NCI-H1417 (cell line): ENCODE measurements around the gene PAX5.

ENCODE experiments used
- DNase-seq, 3 experiments: peaks; one replicate each; lab custom pipeline; 2025; lab: John Stamatoyannopoulos, UW

The PAX5 gene

GRCh38 chr9:36902861-36903524, 131.1 kb downstream of the PAX5 start:
- no peak for DNase-seq

GRCh38 chr9:36902080-36902716, 131.9 kb downstream of the PAX5 start:
- no peak for DNase-seq

DNA sequence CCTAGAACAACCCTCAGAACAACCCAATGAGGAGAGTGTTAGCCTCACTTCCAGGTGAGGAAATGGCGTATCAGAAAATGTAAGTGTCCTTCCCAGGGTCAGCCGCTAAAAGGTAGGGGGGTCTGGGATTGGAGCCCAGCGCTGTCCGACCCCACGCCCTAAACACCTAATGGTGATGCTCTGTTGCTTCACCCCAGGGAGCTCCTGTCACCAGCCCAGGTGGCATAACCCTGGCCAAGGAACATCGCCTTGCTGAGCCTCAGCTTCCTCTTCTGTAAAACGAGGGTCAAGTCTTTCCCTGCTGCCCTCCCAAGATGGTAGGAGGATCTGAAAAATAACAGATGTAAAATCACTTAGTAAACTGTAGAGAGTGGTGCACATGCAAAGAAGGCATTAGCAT, 132.5 kb downstream of the PAX5 start:
- no peak for DNase-seq

DNA sequence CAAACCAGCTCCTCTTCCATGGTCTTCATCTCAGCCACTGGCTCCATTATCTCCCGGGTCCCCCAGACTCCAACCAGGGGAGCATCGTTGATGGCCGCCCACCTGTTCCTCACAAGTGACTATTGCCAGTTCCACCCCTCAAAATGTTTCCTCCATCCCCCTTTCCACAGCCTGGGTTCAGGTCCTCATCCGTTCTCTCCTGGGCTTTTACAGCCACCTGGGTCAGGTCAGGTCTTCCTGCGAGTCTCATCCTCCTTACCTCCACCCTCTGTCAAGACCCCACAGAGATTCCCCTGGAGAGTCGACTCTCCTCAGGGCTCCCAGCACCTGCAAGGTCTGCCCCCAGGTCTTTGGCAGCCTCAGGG, 133.2 kb downstream of the PAX5 start:
- DNase-seq = no peak

DNA sequence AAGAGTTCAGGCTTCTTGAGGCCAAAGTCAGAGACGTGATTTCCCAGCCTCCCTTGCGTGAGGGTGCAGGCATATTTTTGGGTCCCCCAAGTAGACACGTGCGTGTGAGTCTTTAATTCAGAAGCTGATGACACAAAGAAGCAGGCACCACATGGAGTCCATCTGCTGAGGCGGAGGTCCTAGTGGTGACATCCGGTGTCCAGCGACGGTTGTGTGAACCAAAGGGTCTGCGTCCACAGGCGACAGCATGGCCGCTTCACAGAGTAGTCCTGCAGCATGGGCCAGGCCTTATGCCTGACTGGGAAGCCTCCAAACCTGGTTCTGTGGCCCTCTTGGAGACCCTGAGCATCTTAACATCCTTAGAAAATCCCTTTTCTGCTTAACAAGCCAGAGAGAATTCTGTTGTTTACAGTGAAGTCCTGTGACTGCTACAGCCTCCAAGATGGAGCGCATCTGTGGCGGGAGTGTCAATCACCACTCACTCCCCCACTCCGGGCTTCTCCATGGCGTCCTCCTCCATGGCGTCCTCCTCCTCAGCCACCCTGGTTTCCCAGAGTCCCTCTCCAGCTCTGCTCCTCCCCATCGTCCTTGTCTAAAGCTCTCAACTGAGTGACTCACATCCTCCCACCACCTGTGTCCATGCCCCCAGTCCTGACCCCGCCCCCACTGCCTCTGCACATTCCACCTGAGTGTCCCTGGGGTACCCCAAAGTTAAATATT, 133.8 kb downstream of the PAX5 start:
- no peak for DNase-seq

- no peak for DNase-seq
Observed at GRCh38 chr9:36899406-36899805, 134.7 kb downstream of the PAX5 start.

DNA sequence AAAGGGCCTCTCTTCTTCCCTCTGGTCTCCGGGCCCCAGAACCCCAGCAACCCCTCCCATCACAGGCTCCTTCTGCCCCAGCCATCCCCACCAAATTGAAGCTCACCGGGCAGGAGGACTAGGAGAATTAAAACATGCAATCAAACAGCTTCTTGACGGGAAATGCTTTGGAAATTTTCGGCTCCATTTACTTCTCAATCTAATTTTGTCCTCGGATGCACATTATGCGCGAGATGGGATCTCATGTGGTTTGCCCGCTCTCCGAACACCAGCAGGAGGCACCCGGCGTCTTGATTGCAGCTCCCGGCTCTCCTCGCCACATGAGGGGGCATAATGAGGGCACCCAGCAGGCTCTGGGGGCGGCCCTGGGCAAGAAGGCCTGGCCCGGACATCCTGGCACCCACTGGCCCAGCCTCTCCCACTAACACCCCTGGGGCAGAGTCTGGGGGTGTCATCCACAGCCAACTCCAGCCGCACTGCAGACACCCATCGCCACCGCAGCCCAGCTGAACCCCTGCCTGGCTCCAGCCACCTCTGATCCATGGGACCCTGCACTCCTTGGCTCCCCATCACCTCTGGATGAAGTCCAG, 135.5 kb downstream of the PAX5 start:
- DNase-seq = no peak

DNA sequence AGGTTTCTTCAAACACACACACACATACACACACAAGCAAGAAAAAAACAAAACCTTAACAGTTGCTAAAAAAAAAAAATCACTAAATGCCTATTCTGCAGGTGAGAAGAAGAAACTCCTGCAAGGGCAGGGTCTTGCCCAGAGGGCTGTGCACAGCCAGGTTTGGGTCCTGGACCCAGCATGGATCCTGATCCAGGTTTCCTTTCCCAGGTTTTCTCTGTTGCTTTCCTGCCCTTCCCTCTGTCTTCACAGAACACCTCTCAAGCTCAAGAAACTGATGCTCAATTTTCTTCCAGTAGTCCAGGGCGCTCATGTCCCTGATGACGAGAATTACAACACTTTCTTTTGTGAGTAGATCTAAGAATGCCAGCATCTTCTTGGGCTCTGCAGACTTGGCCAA, 136.6 kb downstream of the PAX5 start:
- no peak for DNase-seq

DNA sequence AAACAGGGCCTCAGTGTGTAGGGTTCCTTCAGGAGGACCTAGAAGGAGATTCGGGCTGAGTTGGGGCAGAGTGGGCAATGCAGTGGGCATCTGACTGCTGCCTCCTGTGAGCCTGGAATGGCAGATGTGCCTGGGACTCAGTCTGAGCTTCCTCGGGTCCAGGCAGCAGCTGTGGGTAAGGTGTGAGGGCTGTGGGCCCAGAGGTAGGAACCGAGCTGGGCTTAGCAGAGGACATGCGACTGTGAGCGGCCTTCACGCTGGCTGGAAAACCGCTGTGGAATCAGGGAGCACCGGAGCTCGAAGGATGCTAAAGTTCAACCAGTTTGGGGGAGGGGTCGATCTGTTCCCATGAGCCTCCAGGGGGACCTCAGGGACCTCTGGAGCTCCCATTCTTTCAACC, 137.0 kb downstream of the PAX5 start:
- DNase-seq = no peak

DNA sequence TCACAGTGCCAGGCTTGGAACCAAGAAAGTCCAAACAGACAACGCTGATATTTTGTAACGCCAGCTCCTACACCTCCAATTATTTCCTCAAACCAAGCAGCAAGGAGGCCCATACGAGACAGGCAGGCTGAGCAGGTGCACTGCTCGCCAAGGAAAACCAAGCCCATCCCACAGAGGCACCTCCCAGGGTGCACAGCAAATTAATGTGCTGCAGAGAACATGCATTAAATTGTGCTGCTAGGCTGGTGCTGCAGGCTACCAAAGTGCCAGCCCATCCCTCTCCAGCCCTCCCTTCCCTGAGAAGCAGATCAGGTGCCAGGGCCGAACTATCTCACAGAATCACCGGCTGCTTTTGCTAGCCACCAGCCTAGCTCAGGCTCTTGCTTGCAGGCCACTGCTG, 137.8 kb downstream of the PAX5 start:
- peak; percentile 30 to 68 (median 64) for DNase-seq

DNA sequence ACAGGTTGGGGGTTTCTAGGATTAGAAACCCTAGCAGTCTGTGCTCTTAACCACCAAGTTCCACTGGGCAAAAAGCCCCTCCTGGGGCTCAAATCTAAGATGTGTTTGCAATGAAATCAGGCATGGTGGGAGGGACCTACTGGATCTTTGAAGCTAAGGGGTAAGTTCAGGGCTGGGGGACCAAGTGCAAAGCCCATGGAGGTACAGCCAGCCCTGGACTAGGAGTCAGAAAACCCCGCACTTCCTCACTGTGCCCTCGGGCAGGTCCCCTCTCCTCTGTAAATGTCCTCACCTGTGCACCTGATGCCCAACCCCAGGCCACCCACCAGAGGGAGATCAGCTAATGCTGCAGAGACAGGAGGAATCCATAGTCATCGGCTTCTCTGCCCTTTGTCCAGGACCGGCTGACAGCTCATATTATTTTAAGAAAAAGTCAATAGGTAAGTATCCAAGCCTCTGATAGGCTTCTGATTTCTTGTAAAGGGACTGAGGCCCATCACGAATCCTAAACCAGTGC, 138.3 kb downstream of the PAX5 start:
- peak in 2 of 3 experiments; percentile 9 to 37 for DNase-seq

GRCh38 chr9:36894695-36895310, 139.3 kb downstream of the PAX5 start:
- DNase-seq = no peak

GRCh38 chr9:36893911-36894310, 140.2 kb downstream of the PAX5 start:
- DNase-seq = no peak

GRCh38 chr9:36893184-36893583, 140.9 kb downstream of the PAX5 start:
- DNase-seq = no peak

- DNase-seq = no peak
Observed at GRCh38 chr9:36892279-36892678, 141.8 kb downstream of the PAX5 start.

DNA sequence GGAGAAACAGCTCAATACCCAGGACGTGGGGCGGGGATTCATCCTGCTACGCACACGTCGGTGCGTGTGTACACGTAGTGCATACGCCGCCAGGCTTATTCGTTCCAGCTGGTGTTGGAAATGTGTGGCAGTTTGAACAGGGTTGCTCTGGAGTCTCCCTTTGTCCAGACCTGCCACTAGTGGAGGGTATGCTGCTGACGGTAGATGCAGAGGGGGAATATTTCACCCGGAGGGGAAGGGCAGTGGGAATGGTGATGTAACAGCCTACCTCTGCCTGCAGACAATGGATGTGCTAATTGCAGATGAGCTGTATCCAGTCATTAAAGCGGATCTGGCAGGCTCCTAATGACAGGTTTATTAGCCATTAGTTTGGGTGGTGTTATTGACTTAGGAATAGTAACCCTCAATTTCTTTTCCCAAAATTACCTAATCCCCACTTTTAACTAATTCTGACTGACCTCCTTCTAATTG, 142.7 kb downstream of the PAX5 start:
- peak in 2 of 3 experiments; percentile 71 to 91 for DNase-seq

DNA sequence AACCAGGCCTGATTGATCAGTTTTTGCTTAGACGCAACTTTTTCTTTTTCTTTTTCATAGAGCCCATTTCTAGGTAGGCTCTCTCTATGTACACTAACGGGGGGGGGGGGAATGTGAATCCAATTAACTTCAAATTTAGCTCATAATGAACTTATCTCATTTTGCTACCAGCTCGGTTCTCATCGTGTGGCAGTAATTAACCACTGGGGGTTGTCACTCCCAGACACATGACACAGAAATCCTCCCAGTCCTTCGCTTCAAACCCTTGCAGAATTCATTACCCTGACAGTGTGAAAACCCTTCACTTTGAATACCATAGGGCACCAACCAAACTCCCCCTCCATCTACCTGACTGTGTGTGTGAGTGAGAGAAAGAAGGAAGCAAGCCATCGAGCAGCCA, 144.2 kb downstream of the PAX5 start:
- DNase-seq = no peak

GRCh38 chr9:36888551-36888950, 145.5 kb downstream of the PAX5 start:
- no peak for DNase-seq

GRCh38 chr9:36884721-36885120, 149.3 kb downstream of the PAX5 start:
- no peak for DNase-seq

DNA sequence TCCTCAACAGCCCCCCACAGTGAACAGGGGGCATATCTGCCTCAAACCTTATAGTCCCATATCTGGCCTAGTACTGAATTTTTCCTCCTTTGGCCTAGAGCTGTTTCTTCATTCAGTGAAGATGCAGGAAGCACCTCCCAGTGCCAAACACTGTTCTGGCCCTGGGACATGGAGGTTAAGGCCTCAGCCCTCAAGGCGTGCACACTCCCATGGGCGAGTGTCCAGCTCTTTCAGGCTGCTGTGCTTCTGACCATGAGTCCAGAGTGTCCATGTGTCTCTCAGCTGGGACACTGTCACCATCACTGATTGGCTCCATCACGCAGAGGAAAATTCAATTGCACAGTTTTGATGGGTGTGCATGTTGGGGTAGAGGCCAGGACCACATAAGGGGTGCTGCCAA, 151.5 kb downstream of the PAX5 start:
- no peak for DNase-seq

- no peak for DNase-seq
Observed at GRCh38 chr9:36881743-36882441, 152.2 kb downstream of the PAX5 start.

- no peak for DNase-seq
Observed at GRCh38 chr9:36881316-36881715, 152.8 kb downstream of the PAX5 start.
